Neural progenitor cell (in vitro differentiated cells): Measurements from ENCODE around the gene PLXNA4.

ENCODE experiments used
- CTCF ChIP-seq: fragments of 200-600 bp; sonication (generic); IDR thresholded peaks from 2 replicates; pipeline ENCODE4 v1.5.1; 2017; ENCODE audit warnings: antibody characterized with exemption, mild to moderate bottlenecking
- EZH2 ChIP-seq: fragments of 200-600 bp; sonication (generic); IDR thresholded peaks from 2 replicates; pipeline ENCODE4 v1.6.1; 2017; ENCODE audit warnings: antibody characterized with exemption, mild to moderate bottlenecking, moderate library complexity
- EZH2phosphoT487 ChIP-seq: fragments of 200-600 bp; sonication (generic); IDR thresholded peaks from 2 replicates; pipeline ENCODE4 v1.6.1; 2017; ENCODE audit warnings: antibody characterized with exemption

- TF ChIP-seq CTCF: no peak
- no peak for TF ChIP-seq EZH2
- TF ChIP-seq EZH2phosphoT487: no peak
These were observed 16.1 kb upstream of the PLXNA4 start for GRCh38 chr7:132592231-132592920.
